Right hindlimb (tissue), 1 donor: ENCODE measurements around the gene SLC13A5.
"Not testable (repeated sequence)": the region's sequence is repeated elsewhere in the genome, so short reads cannot be mapped to it uniquely, and the experiment has no call there.

Source experiments
- DNase-seq: peaks from one replicate; pipeline ENCODE4 v3.0.0-alpha.2; 2018

SLC13A5 gene

DNA sequence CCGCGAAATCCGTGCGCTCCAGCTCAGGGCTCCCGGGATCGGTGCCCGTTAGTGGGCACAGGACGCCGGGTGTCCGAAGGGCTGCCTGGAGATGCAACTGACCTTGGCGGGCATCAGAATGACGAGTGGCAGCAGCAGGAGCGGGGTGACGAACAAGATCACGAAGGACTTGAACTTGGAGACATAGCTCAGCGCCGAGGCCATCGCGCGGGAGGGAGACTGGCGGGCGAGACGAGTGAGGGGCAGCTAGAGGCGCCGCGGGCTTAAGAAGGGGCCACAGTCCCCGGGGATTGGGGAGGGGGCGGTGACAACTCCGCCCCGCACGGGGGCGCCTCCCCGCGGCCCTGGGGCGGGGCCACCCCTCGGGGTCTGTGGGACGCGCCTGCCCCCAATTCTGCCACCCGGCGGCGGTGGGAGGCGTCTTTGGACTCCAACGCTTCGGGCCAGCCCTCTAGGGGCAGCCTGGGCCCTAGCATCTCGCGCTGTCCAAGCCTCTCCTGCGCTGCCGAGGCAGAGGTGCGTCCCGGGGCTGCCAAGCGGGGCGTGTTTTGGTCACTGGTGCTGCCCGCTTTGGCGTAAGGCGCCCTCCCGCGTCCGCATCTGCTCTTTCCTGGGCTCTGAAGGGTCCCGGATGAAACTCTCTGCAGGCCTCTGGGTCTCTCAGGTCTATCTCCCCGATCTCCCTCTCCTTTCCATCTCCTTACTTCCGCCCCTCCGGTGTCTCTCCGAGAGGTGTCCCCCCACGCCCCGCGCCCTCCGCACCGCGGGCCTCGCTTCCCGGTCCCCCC is at the start of gene SLC13A5:
SLC13A5 (minus strand) TSS at position 240 of the 788 bp plus-strand sequence; CDS start at position 204, 36 bp downstream.
- DNase-seq, result peak; percentile 57

GRCh38 chr17:6761779-6762178 is 48.6 kb upstream of the SLC13A5 start:
- DNase-seq, result no peak

- DNase-seq, result no peak
These were observed 44.6 kb upstream of the SLC13A5 start for GRCh38 chr17:6757747-6758146.

DNA sequence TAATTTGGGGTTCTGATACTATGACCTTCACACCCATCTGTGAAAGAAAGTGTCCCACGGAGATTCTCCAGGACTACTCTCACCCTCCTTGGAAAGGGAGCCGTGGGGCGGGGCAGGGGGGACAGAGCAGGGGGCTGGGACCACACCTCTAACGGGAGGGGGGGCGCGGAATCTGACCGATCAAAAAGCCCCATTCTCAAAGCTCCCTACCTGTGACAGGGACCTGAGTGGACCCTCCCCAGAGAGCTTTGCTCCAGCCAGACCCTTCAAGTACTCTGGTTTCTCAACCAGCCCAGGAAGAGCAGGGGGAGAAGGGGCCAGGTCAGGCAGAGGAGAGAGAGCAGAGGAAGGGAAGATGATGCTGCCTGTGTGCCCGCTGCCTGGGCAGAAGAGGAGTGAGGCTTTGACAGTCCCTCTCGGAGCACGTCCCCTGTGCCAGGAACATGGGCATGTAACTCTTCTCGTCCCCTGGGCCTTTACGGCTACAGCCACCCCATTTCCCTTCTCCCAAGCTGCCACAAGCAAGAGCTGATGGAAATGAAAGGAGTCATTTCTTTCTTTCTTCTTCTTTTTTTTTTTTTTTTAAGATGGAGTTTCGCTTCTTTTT is 43.4 kb upstream of the SLC13A5 start:
- no peak for DNase-seq

GRCh38 chr17:6755731-6756184 is 42.6 kb upstream of the SLC13A5 start, which contains the start of gene XAF1:
XAF1 (plus strand) TSS chr17:6756046; CDS start chr17:6756079, 33 bp downstream.
- DNase-seq, result peak; percentile 58

- peak; percentile 31 for DNase-seq
These were observed 42.1 kb upstream of the SLC13A5 start for GRCh38 chr17:6755281-6755680.

- no peak for DNase-seq
These were observed 40.4 kb upstream of the SLC13A5 start for GRCh38 chr17:6753546-6753945.

DNA sequence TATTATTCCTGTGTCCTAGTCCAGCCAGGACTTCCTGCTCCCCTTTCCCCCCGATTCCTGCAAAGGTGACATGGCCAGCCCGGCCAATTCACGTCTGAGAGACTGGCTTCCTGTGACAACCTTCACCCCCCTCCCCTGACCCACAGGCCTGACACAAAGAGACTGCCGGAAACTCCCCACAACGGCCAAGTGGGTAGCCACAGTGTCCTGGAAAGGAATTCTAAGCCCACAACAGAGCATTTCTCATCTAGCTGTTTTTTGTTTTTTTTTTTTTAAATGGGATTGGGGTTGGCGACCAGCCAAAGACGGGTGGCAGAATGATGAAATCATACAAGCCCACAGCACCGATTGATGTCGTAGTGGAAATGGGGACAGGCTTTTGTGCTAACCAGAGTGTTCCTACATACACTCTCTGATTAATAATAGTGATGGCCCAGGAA is 39.9 kb upstream of the SLC13A5 start:
- DNase-seq, result peak; percentile 78

DNA sequence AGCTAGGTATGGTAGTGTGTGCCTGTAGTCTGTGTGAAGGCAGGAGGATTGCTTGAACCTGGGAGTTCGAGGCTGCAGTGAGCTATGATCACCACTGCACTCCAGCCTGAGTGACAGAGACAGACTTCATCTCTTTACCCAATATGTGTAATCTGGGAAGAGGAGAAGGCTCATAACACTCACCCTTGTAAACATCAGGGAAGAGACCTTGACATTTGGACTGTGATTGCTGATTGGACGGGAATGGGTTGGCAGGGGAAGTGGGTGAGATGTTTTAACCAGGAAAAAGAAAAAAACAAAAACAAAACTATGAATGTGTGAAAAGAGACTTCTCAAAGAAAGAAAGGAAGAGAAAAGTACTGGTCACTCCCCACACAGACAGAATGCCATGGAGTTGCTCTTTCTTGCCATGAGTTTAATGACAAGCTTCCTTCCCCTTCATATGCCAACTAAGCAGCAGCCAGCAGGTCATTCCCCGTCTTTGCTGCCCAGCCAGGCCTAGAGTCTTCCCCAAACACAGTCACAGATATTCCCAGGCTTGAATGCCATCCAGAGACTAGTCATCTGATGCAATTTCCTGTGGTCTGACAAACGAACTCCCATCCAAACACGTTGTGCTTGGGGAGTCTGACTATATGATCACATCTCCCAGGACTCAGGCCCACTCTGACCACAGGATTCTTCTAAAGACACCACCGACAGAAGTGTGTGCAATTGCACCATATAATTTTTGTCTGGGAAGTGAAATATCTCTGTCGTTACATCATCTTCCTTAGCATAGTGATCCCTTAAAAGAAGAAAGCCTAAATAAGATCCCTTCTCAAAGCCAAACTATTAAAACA is 39.1 kb upstream of the SLC13A5 start:
- DNase-seq, result peak; percentile 62

- no peak for DNase-seq
These were observed 36.4 kb upstream of the SLC13A5 start for GRCh38 chr17:6749519-6749918.

DNA sequence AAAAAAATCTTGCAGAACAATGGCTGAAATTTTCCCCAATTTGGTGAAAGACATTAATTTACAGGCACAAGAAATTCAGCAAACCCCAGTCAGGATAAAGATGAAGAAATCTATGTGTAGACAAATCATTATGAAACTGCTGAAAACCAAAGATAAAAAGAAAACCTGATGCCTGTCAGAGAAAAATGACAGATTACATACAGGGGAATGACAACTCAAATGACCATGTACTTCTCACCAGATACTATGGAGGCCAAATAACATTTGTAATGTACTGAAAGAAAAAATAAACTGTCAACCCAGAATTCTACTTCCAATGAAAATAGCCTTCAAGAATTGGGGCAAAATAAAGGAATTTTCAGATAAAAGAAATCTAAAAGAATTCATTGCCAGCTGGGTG is 35.4 kb upstream of the SLC13A5 start:
- DNase-seq, result no peak

DNA sequence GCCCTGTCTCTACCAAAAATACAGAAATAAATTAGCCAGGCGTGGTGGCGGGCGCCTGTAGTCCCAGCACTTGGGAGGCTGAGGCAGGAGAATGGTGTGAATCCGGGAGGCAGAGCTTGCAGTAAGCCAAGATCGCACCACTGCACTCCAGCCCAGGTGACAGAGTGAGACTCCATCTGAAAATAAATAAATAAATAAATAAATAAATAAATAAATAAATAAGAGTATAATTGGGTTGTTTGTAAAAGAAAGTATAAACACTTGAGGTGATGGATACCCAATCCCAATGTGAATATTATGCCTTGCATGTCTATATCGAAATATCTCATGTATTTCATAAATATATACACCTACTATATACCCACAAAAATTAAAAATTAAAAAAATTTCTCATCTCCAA is 33.5 kb upstream of the SLC13A5 start:
- DNase-seq, result not testable (repeated sequence)

DNA sequence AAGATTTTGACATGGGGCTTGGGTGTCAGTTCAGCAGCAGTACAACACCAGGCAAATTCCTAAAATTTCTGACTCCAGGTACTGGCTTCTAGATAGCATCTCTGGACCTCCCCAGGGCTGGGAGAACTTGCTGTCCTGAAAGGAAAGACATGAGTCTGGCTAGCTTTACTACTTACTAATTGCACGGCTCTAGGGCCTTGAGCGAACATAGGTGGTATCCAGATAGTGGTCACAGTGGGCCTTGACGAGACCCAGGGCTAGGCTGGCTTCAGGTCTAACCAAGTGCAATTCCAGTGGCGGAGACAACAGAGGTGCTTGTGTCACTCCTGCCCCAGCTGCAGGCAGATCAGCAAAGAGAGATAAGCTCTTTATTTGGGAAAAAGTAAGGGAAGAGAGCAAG is 16.4 kb upstream of the SLC13A5 start:
- no peak for DNase-seq

- no peak for DNase-seq
These were observed 10.8 kb upstream of the SLC13A5 start for GRCh38 chr17:6724009-6724408.

- no peak for DNase-seq
These were observed 8.6 kb upstream of the SLC13A5 start for GRCh38 chr17:6721744-6722143.

GRCh38 chr17:6716736-6717135 is 3.6 kb upstream of the SLC13A5 start:
- DNase-seq, result no peak

DNA sequence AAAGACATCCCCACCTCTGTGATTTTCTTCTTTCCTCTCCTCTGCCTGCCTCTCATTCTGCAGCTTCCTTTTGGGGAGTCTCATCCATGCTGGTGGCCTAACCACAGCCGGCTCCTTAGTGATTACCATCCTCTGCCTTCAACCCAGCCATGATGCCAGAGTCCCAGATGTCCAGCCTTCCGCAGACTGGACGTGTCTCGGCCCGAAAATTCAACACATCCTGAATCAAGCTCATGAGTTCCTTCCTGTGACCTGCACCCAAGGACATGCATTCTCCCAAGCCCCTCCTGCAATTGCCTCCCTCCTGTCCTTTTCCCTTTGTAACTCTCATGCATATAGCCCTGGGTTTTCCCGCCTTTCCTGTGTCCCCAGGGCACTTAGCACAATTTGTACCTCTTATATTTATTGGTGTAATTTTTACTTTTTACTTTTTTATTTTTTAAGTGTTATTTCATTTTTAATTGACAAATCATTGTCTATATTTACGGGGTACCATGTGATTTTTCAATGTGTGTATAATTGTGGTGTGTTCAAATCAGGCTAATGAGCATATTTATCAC is 1.2 kb upstream of the SLC13A5 start:
- DNase-seq, result no peak

- DNase-seq, result no peak
These were observed 726 bp upstream of the SLC13A5 start for GRCh38 chr17:6713918-6714271.

DNA sequence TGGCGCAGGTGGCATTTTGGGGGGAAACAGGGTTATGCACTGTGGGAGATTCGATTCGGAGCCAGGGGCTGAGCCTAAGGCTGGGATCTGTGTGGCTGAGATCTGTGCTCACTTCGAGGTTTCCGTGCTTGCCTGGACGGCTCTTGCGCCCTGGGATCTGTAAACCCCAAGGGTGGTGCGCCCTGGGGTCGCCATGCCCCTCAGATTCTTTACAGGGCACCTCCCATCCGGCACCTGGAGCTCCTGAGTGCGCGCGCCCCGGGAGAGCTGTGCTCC is 377 bp downstream of the SLC13A5 start:
- no peak for DNase-seq

GRCh38 chr17:6712058-6712853 is 913 bp downstream of the SLC13A5 start:
- DNase-seq, result peak; percentile 55

GRCh38 chr17:6711681-6712057 is 1.5 kb downstream of the SLC13A5 start:
- peak; percentile 23 for DNase-seq

DNA sequence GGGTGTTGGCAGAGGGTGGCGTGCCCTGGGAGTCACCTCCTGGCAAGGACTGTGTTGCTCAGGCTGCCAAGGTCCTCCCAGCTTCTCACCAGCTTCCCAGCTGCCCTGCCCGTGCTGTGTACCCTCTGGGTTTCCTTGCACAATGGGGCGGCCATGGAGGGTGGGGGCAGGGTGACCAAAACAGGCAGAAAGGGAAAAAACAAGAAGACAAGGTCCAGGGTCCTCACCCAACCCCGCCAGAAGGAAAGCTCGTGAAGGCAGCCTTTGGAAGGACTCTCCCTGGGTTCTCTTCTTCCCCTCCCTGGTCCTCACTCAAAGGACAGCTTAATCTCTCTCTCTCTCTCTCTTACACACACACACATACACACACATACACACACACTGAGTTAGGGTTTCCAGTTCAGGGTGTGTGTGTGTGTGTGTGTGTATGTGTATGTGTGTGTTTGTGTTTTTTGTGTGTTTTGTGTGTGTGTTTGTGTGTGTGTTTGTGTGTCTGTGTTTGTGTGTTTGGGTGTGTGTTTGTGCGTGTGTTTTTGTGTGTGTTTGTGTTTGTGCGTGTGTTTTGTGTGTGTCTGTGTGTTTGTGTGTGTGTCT is 2.0 kb downstream of the SLC13A5 start:
- no peak for DNase-seq
